Subcutaneous abdominal adipose tissue (tissue), 5 donors: Measurements from ENCODE around the gene PDK1.

ENCODE experiments used
- H3K27ac ChIP-seq: one replicate; pipeline ENCODE4 v1.7.0; 2013; ENCODE audit warnings: low read depth, mild to moderate bottlenecking, inconsistent platforms, low read length, moderate library complexity
- H3K27me3 ChIP-seq, 5 donors: one replicate each; pipeline ENCODE4 v1.7.0; 2013; ENCODE audit warnings: low read length in 5 of 5, inconsistent platforms in 1 of 5; ENCODE audit not compliant: control insufficient read depth in 5 of 5, insufficient read depth in 4 of 5
- H3K36me3 ChIP-seq, 5 donors: one replicate each; pipeline ENCODE4 v1.7.0; 2013; ENCODE audit warnings: low read length in 5 of 5; ENCODE audit not compliant: control insufficient read depth in 5 of 5, insufficient read depth in 5 of 5
- H3K4me1 ChIP-seq, 5 donors: one replicate each; pipeline ENCODE4 v1.7.0; 2013; ENCODE audit warnings: low read length in 5 of 5, mild to moderate bottlenecking in 3 of 5, moderate library complexity in 1 of 5; ENCODE audit not compliant: control insufficient read depth in 5 of 5, insufficient read depth in 5 of 5
- H3K4me3 ChIP-seq, 5 donors: one replicate each; pipeline ENCODE4 v1.7.0; 2013; ENCODE audit warnings: low read length in 5 of 5, low read depth in 1 of 5
- H3K9ac ChIP-seq, 5 donors: one replicate each; pipeline ENCODE4 v1.7.0; 2013; ENCODE audit warnings: low read length in 5 of 5, mild to moderate bottlenecking in 4 of 5, moderate library complexity in 3 of 5
- H3K9me3 ChIP-seq, 5 donors: one replicate each; pipeline ENCODE4 v1.7.0; 2013; ENCODE audit warnings: low read length in 5 of 5; ENCODE audit not compliant: control insufficient read depth in 5 of 5
- donor health status: healthy.
- donor health status: healthy.
- donor health status: healthy.
- donor health status: healthy.
- donor health status: healthy.

Gene PDK1

GRCh38 chr2:172627181-172627580 lies 71.3 kb downstream of the PDK1 start:
- H3K36me3 ChIP-seq, result peaks cover 0 to 9% (median 3%) of the 10 kb centered on the region in 5 donors
- no peaks in the 10 kb centered on the region for H3K9me3 ChIP-seq
- no peak overlapping the region for H3K4me3 ChIP-seq
- H3K27me3 ChIP-seq, result no peaks in the 10 kb centered on the region
- H3K4me1 ChIP-seq, result peaks cover 0 to 7% (median 5%) of the 10 kb centered on the region in 5 donors
- H3K27ac ChIP-seq, result no peak overlapping the region
- no peak overlapping the region for H3K9ac ChIP-seq

GRCh38 chr2:172628085-172628484 lies 72.2 kb downstream of the PDK1 start:
- no peak overlapping the region for H3K9ac ChIP-seq
- H3K27ac ChIP-seq, result no peak overlapping the region
- H3K36me3 ChIP-seq, result peaks cover 0 to 9% (median 3%) of the 10 kb centered on the region in 5 donors
- no peak overlapping the region for H3K4me3 ChIP-seq
- H3K4me1 ChIP-seq, result peaks cover 0 to 7% (median 5%) of the 10 kb centered on the region in 5 donors
- no peaks in the 10 kb centered on the region for H3K27me3 ChIP-seq
- no peaks in the 10 kb centered on the region for H3K9me3 ChIP-seq

GRCh38 chr2:172629586-172629985 lies 73.7 kb downstream of the PDK1 start:
- H3K4me3 ChIP-seq, result no peak overlapping the region
- no peaks in the 10 kb centered on the region for H3K9me3 ChIP-seq

GRCh38 chr2:172630181-172630580 lies 74.3 kb downstream of the PDK1 start:
- H3K4me1 ChIP-seq, result no peaks in the 10 kb centered on the region
- H3K27me3 ChIP-seq, result no peaks in the 10 kb centered on the region
- no peaks in the 10 kb centered on the region for H3K9me3 ChIP-seq
- no peak overlapping the region for H3K27ac ChIP-seq
- H3K4me3 ChIP-seq, result no peak overlapping the region
- H3K9ac ChIP-seq, result no peak overlapping the region
- peaks cover 0 to 9% (median 3%) of the 10 kb centered on the region in 5 donors for H3K36me3 ChIP-seq

More at GRCh38 chr2:172629586-172629985, 73.7 kb downstream of the PDK1 start:
- Histone ChIP-seq H3K36me3 (peaks cover 0 to 9% (median 3%) of the 10 kb centered on the region in 5 donors), H3K27me3 (no peaks in the 10 kb centered on the region), H3K4me1 (no peaks in the 10 kb centered on the region), H3K9ac (no peak overlapping the region), H3K27ac (no peak overlapping the region)

- no peaks in the 10 kb centered on the region for H3K27me3 ChIP-seq
- H3K4me3 ChIP-seq, result no peak overlapping the region
- H3K9ac ChIP-seq, result no peak overlapping the region
- H3K27ac ChIP-seq, result no peak overlapping the region
- peaks cover 0 to under 1% (median 0%) of the 10 kb centered on the region in 5 donors for H3K4me1 ChIP-seq
- H3K9me3 ChIP-seq, result no peaks in the 10 kb centered on the region
- peaks cover 0 to 3% (median 0%) of the 10 kb centered on the region in 5 donors for H3K36me3 ChIP-seq
Observed at GRCh38 chr2:172634477-172634876, 78.6 kb downstream of the PDK1 start.

GRCh38 chr2:172635548-172635947 lies 79.7 kb downstream of the PDK1 start:
- Histone ChIP-seq H3K9ac (no peak overlapping the region), H3K27me3 (no peaks in the 10 kb centered on the region), H3K9me3 (no peaks in the 10 kb centered on the region), H3K27ac (no peak overlapping the region), H3K4me1 (peaks cover 0 to 10% (median 6%) of the 10 kb centered on the region in 5 donors), H3K4me3 (no peak overlapping the region), H3K36me3 (no peaks in the 10 kb centered on the region)

GRCh38 chr2:172639256-172639655 lies 83.4 kb downstream of the PDK1 start:
- H3K27me3 ChIP-seq, result no peaks in the 10 kb centered on the region
- H3K9ac ChIP-seq, result no peak overlapping the region
- H3K36me3 ChIP-seq, result no peaks in the 10 kb centered on the region
- H3K27ac ChIP-seq, result no peak overlapping the region
- no peaks in the 10 kb centered on the region for H3K9me3 ChIP-seq
- H3K4me1 ChIP-seq, result peaks cover 0 to 11% (median 6%) of the 10 kb centered on the region in 5 donors
- H3K4me3 ChIP-seq, result no peak overlapping the region

GRCh38 chr2:172639823-172640222 lies 83.9 kb downstream of the PDK1 start:
- no peaks in the 10 kb centered on the region for H3K27me3 ChIP-seq
- no peaks in the 10 kb centered on the region for H3K36me3 ChIP-seq
- H3K9ac ChIP-seq, result no peak overlapping the region
- H3K4me3 ChIP-seq, result no peak overlapping the region
- peaks cover 0 to 11% (median 6%) of the 10 kb centered on the region in 5 donors for H3K4me1 ChIP-seq
- no peak overlapping the region for H3K27ac ChIP-seq
- H3K9me3 ChIP-seq, result no peaks in the 10 kb centered on the region

- Histone ChIP-seq H3K27me3 (no peaks in the 10 kb centered on the region), H3K9me3 (no peaks in the 10 kb centered on the region), H3K9ac (no peak overlapping the region), H3K27ac (no peak overlapping the region), H3K4me1 (peaks cover 0 to 11% (median 6%) of the 10 kb centered on the region in 5 donors), H3K4me3 (no peak overlapping the region), H3K36me3 (no peaks in the 10 kb centered on the region)
Observed at GRCh38 chr2:172640389-172640788, 84.5 kb downstream of the PDK1 start.

- Histone ChIP-seq H3K27ac (no peak overlapping the region), H3K4me1 (peaks cover 0 to 11% (median 6%) of the 10 kb centered on the region in 5 donors), H3K9ac (no peak overlapping the region), H3K9me3 (no peaks in the 10 kb centered on the region), H3K36me3 (no peaks in the 10 kb centered on the region), H3K27me3 (no peaks in the 10 kb centered on the region), H3K4me3 (no peak overlapping the region)
Observed at GRCh38 chr2:172642301-172643020, 86.6 kb downstream of the PDK1 start.
